K562 (cell line): ENCODE results near the gene PRSS38. TPM values are rescaled to one million over a fixed set of nuclear protein-coding genes. Genes with fewer than 3 reads are reported as not detected.

Experiments
- ARID2 ChIP-seq: fragments of 450-650 bp; IDR thresholded peaks from 2 replicates; pipeline ENCODE4 v1.6.1; 2017; ENCODE audit warnings: antibody characterized with exemption, mild to moderate bottlenecking
- CBX1 ChIP-seq: sonication (generic); IDR thresholded peaks from 2 replicates; pipeline ENCODE4 v1.6.1; 2016; ENCODE audit warnings: antibody characterized with exemption, low read depth, mild to moderate bottlenecking
- CBX3 ChIP-seq, 2 experiments: IDR thresholded peaks; 1 replicate in 1 of 2; 2 replicates in 1 of 2; pipeline ENCODE4 v1.6.1; 2012; ENCODE audit warnings: inconsistent platforms in 2 of 2, low read length in 2 of 2, borderline replicate concordance in 1 of 2, control low read depth in 1 of 2
- CTBP1 ChIP-seq: fragments of 450-650 bp; IDR thresholded peaks from 2 replicates; pipeline ENCODE4 v1.6.1; 2016; ENCODE audit warnings: borderline replicate concordance
- ELF4 ChIP-seq: fragments of 450-650 bp; formaldehyde crosslinking; IDR thresholded peaks from 2 replicates; pipeline ENCODE4 v1.4.0; 2022; ENCODE audit warnings: missing genetic modification characterization
- EP400 ChIP-seq: fragments of 450-650 bp; IDR thresholded peaks from 2 replicates; pipeline ENCODE4 v1.6.1; 2017; ENCODE audit warnings: antibody characterized with exemption, mild to moderate bottlenecking, moderate library complexity
- FOSL1 ChIP-seq: fragments of 200-800 bp; sonication (Bioruptor generic); conservative IDR thresholded peaks from 2 replicates; pipeline ENCODE4 v1.6.1; 2016; ENCODE audit warnings: missing genetic modification characterization, missing compliant biosample characterization
- GABPB2 ChIP-seq: fragments of 250-450 bp; sonication (Bioruptor Pico); conservative IDR thresholded peaks from 2 replicates; pipeline ENCODE4 v1.5.1; 2021; ENCODE audit warnings: mild to moderate bottlenecking
- HCFC1 ChIP-seq: IDR thresholded peaks from 2 replicates; pipeline ENCODE4 v1.6.1; 2012; ENCODE audit warnings: low read depth, low read length, improper control_type of control experiment
- HNRNPUL1 ChIP-seq: fragments of 200-400 bp; formaldehyde crosslinking; IDR thresholded peaks from 2 replicates; pipeline ENCODE4 v1.6.1; 2017; ENCODE audit warnings: low read length
- MIER1 ChIP-seq: fragments of 450-650 bp; IDR thresholded peaks from 2 replicates; pipeline ENCODE4 v1.6.1; 2016; ENCODE audit warnings: antibody characterized with exemption, mild to moderate bottlenecking, low read depth
- NFIC ChIP-seq: fragments of 450-650 bp; IDR thresholded peaks from 2 replicates; pipeline ENCODE4 v1.6.1; 2017; ENCODE audit warnings: mild to moderate bottlenecking, inconsistent platforms
- NRF1 ChIP-seq, 2 experiments: fragments of 450-650 bp; IDR thresholded peaks in 1 of 2; conservative IDR thresholded peaks in 1 of 2; 2 replicates each; pipeline ENCODE4 v1.6.1; 2014; ENCODE audit warnings: mild to moderate bottlenecking in 2 of 2
- PML ChIP-seq: IDR thresholded peaks from 2 replicates; pipeline ENCODE4 v1.6.1; 2012; ENCODE audit warnings: low read length, inconsistent platforms
- POLR2A ChIP-seq: fragments of 450-650 bp; conservative IDR thresholded peaks from 2 replicates; pipeline ENCODE4 v1.6.1; 2016
- RBM15 ChIP-seq: fragments of 200-400 bp; formaldehyde crosslinking; IDR thresholded peaks from 2 replicates; pipeline ENCODE4 v1.6.1; 2018; ENCODE audit warnings: mild to moderate bottlenecking, low read length, moderate library complexity; ENCODE audit not compliant: insufficient read depth
- RFX5 ChIP-seq: IDR thresholded peaks from 2 replicates; pipeline ENCODE4 v1.6.1; 2011; ENCODE audit warnings: low read depth, mild to moderate bottlenecking, improper control_type of control experiment, low read length
- RUNX1 ChIP-seq: sonication (generic); IDR thresholded peaks from 2 replicates; pipeline ENCODE4 v1.6.1; 2016; ENCODE audit warnings: antibody characterized with exemption, low read depth
- SNRNP70 ChIP-seq: fragments of 200-400 bp; formaldehyde crosslinking; optimal IDR thresholded peaks from 2 replicates; pipeline ENCODE3; 2017; ENCODE audit warnings: low read depth, low read length
- ZNF197 ChIP-seq: fragments of 200-800 bp; sonication (Bioruptor generic); IDR thresholded peaks from 2 replicates; pipeline ENCODE4 v1.6.1; 2016; ENCODE audit warnings: low read depth, missing genetic modification characterization, missing compliant biosample characterization
- ZNF311 ChIP-seq: fragments of 250-450 bp; sonication (Bioruptor Pico); IDR thresholded peaks from 2 replicates; pipeline ENCODE4 v1.4.0; 2020; ENCODE audit warnings: mild to moderate bottlenecking, moderate library complexity
- ZNF551 ChIP-seq: fragments of 250-450 bp; sonication (Bioruptor Pico); IDR thresholded peaks from 2 replicates; pipeline ENCODE4 v1.5.0; 2021; ENCODE audit warnings: mild to moderate bottlenecking, moderate library complexity
- ZNF717 ChIP-seq: fragments of 250-450 bp; sonication (Bioruptor Pico); IDR thresholded peaks from 2 replicates; pipeline ENCODE4 v1.5.0; 2021
- polyA plus RNA-seq, 8 experiments: library from polyadenylated mRNA; depleted of rRNA in 4 of 8; stranded (reverse) in 5 of 8; unstranded in 3 of 8; fragments of >200 nt; fragmentation: Nextera tagmentation in 2 of 8; fragmentation: Illumina TruSeq in 1 of 8; extraction: Ambion mirVana in 2 of 8; extraction: Trizol in 1 of 8; gene quantifications; 2 replicates each; pipeline versions ENCODE4 v1.2.1 to v1.2.3, GENCODE V29; 2011 to 2014; ENCODE audit warnings: inconsistent platforms in 1 of 8, missing spikeins in 1 of 8
- total RNA-seq, 7 experiments: library from RNA; depleted of rRNA in 6 of 7; stranded (reverse); fragments of >200 nt in 6 of 7; fragmentation: Illumina TruSeq in 2 of 7; extraction: Trizol in 2 of 7; gene quantifications; 2 replicates each; pipeline versions ENCODE4 v1.2.1 to v1.2.3, GENCODE V29; 2011 to 2021; ENCODE audit warnings: low replicate concordance in 1 of 7
- TF ChIP-seq, protein P1 (sequence below): sonication (generic); formaldehyde crosslinking; IDR thresholded peaks from 2 replicates; pipeline ENCODE4 v1.8.0; 2022; ENCODE audit warnings: mild to moderate bottlenecking, missing genetic modification reagents
- TF ChIP-seq, protein P2 (sequence below): fragments of 450-650 bp; IDR thresholded peaks from 2 replicates; pipeline ENCODE4 v1.7.0; 2016; ENCODE audit warnings: borderline replicate concordance
- TF ChIP-seq, protein P3 (sequence below): fragments of 450-650 bp; IDR thresholded peaks from 2 replicates; pipeline ENCODE4 v1.6.1; 2016; ENCODE audit warnings: low read depth, mild to moderate bottlenecking, moderate library complexity
- TF ChIP-seq, protein P4 (sequence below): fragments of 450-650 bp; formaldehyde crosslinking; conservative IDR thresholded peaks from 2 replicates; pipeline ENCODE4 v1.4.0; 2022; ENCODE audit warnings: mild to moderate bottlenecking, missing genetic modification characterization

PRSS38 gene
- total and polyA plus RNA-seq, 9 of the 15 experiments (the other 6 are each of a cell fraction or from before 2014, with no cell fraction given), result 0.09 to 0.14 TPM; not detected in 7

DNA sequence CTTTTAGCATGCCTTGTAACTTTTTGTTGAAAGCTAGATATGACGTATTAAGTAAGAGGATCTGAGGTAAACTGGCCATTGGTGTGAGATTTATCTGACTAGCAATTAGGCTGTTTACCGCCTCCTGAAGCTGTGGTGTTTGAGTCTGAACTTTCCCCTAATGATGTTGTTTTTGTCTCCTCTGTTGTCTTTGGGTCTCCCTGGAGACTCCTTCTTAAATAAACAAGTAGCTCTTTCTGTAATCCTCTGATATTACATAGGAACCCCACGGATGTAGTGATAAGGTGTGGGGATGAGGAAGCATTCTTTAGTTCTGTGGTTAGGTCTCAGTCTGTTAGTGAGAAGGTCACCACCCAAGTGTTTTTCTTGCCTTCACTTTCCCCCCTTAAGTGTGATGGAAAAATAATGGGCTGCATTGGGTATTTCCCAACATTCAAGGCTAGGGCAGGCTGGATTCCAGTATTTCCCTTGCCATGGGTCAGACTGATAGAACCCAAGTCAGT lies 33.0 kb downstream of the PRSS38 start (continued):
- TF ChIP-seq RFX5 (no peak), ZNF311 (CRISPR knock-in tag) (no peak), MIER1 (no peak), HNRNPUL1 (no peak), HCFC1 (no peak), CBX3 (IDR thresholded peaks at IDR 0.05; ENCODE audit: borderline replicate concordance in 1 of 2, low read length in 2 of 2) (0 out of 3 replicates have a peak, but pooled peaks of 1 of the 2 experiments have one; percentile 20), ZNF197 (CRISPR knock-in tag) (no peak), POLR2A (no peak), EP400 (no peak), ELF4 (CRISPR knock-in tag) (no peak), PML (peak; percentile 75), SNRNP70 (no peak), RUNX1 (no peak), NFIC (no peak; the same call in 1 of the 2 replicates), CTBP1 (peak; percentile 64; the same call in 1 of the 2 replicates), ARID2 (no peak), RBM15 (no peak), NRF1 (conservative IDR thresholded peaks at IDR 0.05 in 1 of 2, IDR thresholded peaks at IDR 0.05 in 1 of 2) (no peak), FOSL1 (tag) (peak; percentile 69; the same call in 1 of the 2 replicates), ZNF717 (CRISPR knock-in tag) (no peak), CBX1 (no peak), ZNF551 (CRISPR knock-in tag) (no peak), GABPB2 (no peak)
- TF ChIP-seq, protein P1, sequence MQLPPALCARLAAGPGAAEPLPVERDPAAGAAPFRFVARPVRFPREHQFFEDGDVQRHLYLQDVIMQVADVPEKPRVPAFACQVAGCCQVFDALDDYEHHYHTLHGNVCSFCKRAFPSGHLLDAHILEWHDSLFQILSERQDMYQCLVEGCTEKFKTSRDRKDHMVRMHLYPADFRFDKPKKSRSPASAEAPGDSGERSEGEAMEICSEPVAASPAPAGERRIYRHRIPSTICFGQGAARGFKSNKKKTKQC, result no peak
- TF ChIP-seq, protein P2, sequence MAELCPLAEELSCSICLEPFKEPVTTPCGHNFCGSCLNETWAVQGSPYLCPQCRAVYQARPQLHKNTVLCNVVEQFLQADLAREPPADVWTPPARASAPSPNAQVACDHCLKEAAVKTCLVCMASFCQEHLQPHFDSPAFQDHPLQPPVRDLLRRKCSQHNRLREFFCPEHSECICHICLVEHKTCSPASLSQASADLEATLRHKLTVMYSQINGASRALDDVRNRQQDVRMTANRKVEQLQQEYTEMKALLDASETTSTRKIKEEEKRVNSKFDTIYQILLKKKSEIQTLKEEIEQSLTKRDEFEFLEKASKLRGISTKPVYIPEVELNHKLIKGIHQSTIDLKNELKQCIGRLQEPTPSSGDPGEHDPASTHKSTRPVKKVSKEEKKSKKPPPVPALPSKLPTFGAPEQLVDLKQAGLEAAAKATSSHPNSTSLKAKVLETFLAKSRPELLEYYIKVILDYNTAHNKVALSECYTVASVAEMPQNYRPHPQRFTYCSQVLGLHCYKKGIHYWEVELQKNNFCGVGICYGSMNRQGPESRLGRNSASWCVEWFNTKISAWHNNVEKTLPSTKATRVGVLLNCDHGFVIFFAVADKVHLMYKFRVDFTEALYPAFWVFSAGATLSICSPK, result no peak
- TF ChIP-seq, protein P3, sequence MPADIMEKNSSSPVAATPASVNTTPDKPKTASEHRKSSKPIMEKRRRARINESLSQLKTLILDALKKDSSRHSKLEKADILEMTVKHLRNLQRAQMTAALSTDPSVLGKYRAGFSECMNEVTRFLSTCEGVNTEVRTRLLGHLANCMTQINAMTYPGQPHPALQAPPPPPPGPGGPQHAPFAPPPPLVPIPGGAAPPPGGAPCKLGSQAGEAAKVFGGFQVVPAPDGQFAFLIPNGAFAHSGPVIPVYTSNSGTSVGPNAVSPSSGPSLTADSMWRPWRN, result 0 out of 2 replicates have a peak, but pooled peaks have one; percentile 42
- TF ChIP-seq, protein P4, sequence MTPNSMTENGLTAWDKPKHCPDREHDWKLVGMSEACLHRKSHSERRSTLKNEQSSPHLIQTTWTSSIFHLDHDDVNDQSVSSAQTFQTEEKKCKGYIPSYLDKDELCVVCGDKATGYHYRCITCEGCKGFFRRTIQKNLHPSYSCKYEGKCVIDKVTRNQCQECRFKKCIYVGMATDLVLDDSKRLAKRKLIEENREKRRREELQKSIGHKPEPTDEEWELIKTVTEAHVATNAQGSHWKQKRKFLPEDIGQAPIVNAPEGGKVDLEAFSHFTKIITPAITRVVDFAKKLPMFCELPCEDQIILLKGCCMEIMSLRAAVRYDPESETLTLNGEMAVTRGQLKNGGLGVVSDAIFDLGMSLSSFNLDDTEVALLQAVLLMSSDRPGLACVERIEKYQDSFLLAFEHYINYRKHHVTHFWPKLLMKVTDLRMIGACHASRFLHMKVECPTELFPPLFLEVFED (CRISPR knock-in tag), result no peak
